ENCODE results near the gene GLA. TPM values are rescaled to one million over a fixed set of nuclear protein-coding genes. Genes with fewer than 3 reads are reported as not detected.

GLA gene
- total and polyA plus RNA-seq, 2 of the 4 experiments (the other 2 are of a cell fraction): 27.9 to 38.7 TPM

DNA sequence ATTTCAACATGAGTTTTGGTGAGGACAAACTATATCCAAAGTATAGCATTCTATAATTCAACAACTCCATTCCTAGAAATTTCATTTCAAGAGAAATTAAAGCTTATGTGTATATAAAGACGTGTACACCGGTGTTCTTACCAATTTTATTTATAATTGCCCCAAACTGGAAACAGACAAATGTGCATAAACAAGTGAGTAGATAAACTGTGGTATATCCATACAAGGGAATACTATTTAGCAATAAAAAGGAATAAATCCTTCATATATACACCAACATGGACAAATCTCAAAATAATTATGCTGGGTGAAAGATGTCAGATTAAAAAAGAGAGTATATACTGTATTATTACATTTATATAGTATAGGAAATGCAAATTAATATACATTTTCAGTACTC is 20.2 kb upstream of the GLA start:
- intact Hi-C loops (cut with micrococcal nuclease) (no loop called here), dilution Hi-C loops (cut with HindIII; ENCODE audit: low sequenced_read_pairs, unreplicated experiment) (no loop called here), in situ Hi-C loops (cut with MboI; ENCODE audit: low sequenced_read_pairs) (no loop called here)
- Histone ChIP-seq H3K4ac (ENCODE audit: low read depth, low read length) (no peak overlapping the region), H3K23ac (ENCODE audit: low read depth, low read length) (no peak overlapping the region), H3K27me3 (ENCODE audit: control insufficient read depth, insufficient read depth, low read length) (no peaks in the 10 kb centered on the region), H3K9me3 (ENCODE audit: control insufficient read depth, insufficient read depth, low read length) (no peaks in the 10 kb centered on the region; the same call in 1 of the 2 replicates), H2AK5ac (ENCODE audit: low read depth, low read length) (no peak overlapping the region), H2AK9ac (replicated peaks; ENCODE audit: low read depth, low read length, poor library complexity) (no peak overlapping the region), H4K20me1 (ENCODE audit: insufficient read depth, low read length) (no peaks in the 10 kb centered on the region), H2BK120ac (ENCODE audit: low read depth, low read length) (no peak overlapping the region), H4K91ac (ENCODE audit: insufficient read depth, low read depth, low read length) (no peak overlapping the region), H3K27ac (ENCODE audit: insufficient read depth, low read length) (no peak overlapping the region), H2BK20ac (ENCODE audit: low read depth, low read length) (no peak overlapping the region), H2BK5ac (ENCODE audit: low read depth, low read length, poor library complexity, severe bottlenecking) (no peak overlapping the region), H3K9ac (ENCODE audit: low read depth, low read length) (no peak overlapping the region), H3K18ac (ENCODE audit: low read depth, low read length) (no peak overlapping the region), H3K4me3 (ENCODE audit: insufficient read depth, low read depth, low read length) (no peak overlapping the region), H4K5ac (ENCODE audit: low read depth, low read length) (no peak overlapping the region), H3K14ac (replicated peaks; ENCODE audit: low read depth, low read length) (no peak overlapping the region), H3K9me1 (ENCODE audit: insufficient read depth, low read length) (no peaks in the 10 kb centered on the region), H3K79me1 (ENCODE audit: low read depth in 1 of 2, low read length in 2 of 2) (no peaks in the 10 kb centered on the region), H3K36me3 (ENCODE audit: control insufficient read depth, insufficient read depth, low read length) (no peaks in the 10 kb centered on the region), H4K8ac (ENCODE audit: low read depth in 2 of 2, low read length in 2 of 2) (no peak overlapping the region), H2AFZ (replicated peaks; ENCODE audit: low read length, poor library complexity) (no peak overlapping the region), H2BK15ac (ENCODE audit: low read depth, low read length) (no peak overlapping the region), H3K56ac (ENCODE audit: extremely low read depth, insufficient read depth, low read length) (no peak overlapping the region), H3K4me1 (ENCODE audit: control insufficient read depth, insufficient read depth, low read length) (peaks cover 2% of the 10 kb centered on the region; the same call in 1 of the 2 replicates), H3K4me2 (ENCODE audit: low read depth, low read length) (no peak overlapping the region)
- DNase-seq: no peak
- ChIA-PET CTCF (no interaction called here), POLR2A (ENCODE audit: unreplicated experiment) (interaction anchor here (0.5 kb wide), 1 partner anchor 19 kb away, joined by 4 read pairs; no protein-coding TSS in a partner anchor)
- ATAC-seq (ENCODE audit: low read depth): no peak
- TF ChIP-seq FOS (IDR thresholded peaks at IDR 0.05; ENCODE audit: low read depth, low read length): no peak
- no peak for TF ChIP-seq USF2 (IDR thresholded peaks at IDR 0.05; ENCODE audit: low read depth, low read length)
- TF ChIP-seq RFX5 (IDR thresholded peaks at IDR 0.05; ENCODE audit: low read depth, low read length): no peak
- no peak for TF ChIP-seq MAZ (IDR thresholded peaks at IDR 0.05; ENCODE audit: borderline replicate concordance, low read depth, low read length)
- TF ChIP-seq, protein P1, sequence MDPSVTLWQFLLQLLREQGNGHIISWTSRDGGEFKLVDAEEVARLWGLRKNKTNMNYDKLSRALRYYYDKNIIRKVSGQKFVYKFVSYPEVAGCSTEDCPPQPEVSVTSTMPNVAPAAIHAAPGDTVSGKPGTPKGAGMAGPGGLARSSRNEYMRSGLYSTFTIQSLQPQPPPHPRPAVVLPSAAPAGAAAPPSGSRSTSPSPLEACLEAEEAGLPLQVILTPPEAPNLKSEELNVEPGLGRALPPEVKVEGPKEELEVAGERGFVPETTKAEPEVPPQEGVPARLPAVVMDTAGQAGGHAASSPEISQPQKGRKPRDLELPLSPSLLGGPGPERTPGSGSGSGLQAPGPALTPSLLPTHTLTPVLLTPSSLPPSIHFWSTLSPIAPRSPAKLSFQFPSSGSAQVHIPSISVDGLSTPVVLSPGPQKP (IDR thresholded peaks at IDR 0.05; ENCODE audit: borderline replicate concordance, low read depth, low read length): no peak
- BruUV-seq (replicated peaks): no TSS peak
- WGBS, 2 experiments (ENCODE audit: extremely low coverage in 2 of 2, insufficient read length in 1 of 2): no CpG with 5 or more reads among the region's 2 CpGs
